ENCODE measurements around the gene IQSEC1.

IQSEC1 gene

DNA sequence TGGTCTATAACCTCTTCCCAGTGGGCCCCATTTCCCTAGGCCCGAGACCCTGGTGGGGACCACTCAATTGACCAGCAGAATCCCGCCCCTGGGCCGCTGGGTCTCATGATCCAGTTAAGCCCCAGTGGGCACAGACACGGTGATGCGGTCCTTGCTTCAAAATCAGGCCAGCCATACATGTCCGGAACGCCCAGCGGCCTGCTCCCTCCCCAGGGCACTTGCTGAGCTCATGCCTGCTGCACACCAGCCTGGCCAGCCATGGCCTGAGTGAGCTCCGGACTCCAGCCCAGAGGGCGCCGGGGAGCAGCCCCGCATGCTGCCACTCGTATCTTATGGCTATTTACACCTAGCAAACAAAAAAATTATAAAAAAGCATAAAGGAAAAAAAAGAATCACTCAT is 34.4 kb upstream of the IQSEC1 start:
- FAIRE-seq: no peak
- DNase-seq (ENCODE audit: low spot score): no peak

- no peak for FAIRE-seq
- DNase-seq (ENCODE audit: low spot score): no peak
These were observed 33.2 kb upstream of the IQSEC1 start for GRCh38 chr3:13106308-13107001.

DNA sequence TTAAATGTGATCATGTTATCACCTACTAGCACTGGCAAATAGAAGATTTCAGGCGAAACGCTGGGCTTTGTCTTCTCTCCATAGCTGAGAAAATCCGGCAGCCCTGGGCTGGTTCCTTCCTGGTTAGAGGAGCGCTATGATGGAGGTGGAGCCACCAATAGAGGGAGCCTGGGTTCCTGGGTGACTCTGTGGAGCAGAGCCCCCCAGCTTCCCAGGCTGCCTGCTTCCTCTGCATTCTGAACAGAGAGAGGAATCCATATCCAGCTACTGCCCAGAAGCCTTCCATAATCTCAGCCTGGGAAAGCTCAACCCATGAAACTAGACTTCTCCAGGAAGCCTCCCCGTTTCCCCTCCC is 32.6 kb upstream of the IQSEC1 start:
- DNase-seq (ENCODE audit: low spot score) (no peak), FAIRE-seq (no peak)

- no peak for FAIRE-seq
- DNase-seq (ENCODE audit: low spot score): no peak
These were observed 32.1 kb upstream of the IQSEC1 start for GRCh38 chr3:13105181-13105895.

- DNase-seq (ENCODE audit: low spot score) (no peak), FAIRE-seq (no peak)
These were observed 31.3 kb upstream of the IQSEC1 start for GRCh38 chr3:13104511-13104910.

GRCh38 chr3:13103416-13104058 is 30.3 kb upstream of the IQSEC1 start:
- FAIRE-seq (peak; percentile 56), DNase-seq (ENCODE audit: low spot score) (no peak)

DNA sequence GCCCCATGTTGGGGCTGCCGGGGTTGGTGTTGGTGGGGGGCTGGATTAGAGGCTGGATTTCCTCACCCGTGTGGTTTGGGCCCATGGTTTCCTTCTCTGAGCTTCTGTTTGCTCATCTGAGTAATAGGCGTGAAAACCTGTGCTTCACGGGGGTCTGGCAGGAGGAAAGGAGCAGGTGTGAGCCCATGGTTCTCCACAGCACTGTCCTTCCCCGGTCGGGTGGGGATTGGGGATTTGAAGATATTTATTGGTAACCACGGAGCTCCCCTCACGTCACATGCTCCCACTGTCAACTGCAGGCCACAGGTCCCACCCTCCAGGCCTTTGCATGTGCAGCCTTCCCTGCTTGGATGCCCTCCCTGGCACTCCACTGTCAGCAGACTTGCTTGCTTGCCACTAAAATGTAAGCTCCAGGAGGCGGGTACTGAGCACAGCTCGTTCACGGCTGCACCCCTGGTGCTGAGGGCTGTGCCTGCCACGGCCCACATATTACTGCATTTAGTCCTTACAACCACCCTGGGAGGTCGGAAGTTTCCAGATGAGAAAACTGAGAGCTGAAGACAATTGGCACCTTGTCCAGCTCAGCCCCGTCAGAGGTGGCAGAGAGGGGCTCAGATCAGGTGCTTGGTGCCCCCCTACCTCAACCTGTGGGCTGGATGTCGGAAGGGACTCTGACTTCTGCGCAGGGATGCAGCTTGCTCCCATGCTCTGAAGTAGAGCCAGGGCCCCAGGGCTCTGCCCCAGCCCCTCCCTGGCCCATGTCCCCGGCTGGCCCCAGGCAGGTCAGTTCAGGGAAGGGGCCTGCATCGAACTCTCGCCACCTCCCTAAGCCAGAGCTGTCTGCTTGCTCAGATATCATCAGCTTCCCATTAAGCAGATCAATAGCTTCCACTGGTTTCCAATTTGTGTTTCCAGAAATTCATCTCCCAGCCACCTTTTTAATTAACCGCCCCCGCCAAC is 29.4 kb upstream of the IQSEC1 start:
- no peak for DNase-seq (ENCODE audit: low spot score)
- FAIRE-seq: no peak

DNA sequence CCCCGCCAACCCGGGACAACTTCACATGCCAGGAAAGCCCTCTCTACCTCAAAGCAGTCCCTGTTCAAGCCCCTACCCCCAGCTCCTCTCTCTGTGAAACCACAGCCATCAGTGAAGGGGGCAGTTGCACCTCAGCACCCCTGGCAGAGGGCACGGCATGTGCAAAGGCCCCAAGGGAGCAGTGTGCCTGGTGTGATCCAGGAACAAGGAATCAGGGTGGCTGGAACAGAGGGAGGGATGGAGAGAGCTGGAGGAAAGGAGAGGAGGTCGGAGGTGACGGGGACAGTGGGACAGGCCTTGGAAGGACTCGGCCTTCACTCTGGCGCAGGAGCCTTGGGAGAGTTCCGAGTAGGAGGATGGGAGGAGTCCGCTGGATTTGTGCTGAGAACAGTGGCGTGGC is 26.5 kb upstream of the IQSEC1 start:
- FAIRE-seq (no peak), DNase-seq (ENCODE audit: low spot score) (no peak)

DNA sequence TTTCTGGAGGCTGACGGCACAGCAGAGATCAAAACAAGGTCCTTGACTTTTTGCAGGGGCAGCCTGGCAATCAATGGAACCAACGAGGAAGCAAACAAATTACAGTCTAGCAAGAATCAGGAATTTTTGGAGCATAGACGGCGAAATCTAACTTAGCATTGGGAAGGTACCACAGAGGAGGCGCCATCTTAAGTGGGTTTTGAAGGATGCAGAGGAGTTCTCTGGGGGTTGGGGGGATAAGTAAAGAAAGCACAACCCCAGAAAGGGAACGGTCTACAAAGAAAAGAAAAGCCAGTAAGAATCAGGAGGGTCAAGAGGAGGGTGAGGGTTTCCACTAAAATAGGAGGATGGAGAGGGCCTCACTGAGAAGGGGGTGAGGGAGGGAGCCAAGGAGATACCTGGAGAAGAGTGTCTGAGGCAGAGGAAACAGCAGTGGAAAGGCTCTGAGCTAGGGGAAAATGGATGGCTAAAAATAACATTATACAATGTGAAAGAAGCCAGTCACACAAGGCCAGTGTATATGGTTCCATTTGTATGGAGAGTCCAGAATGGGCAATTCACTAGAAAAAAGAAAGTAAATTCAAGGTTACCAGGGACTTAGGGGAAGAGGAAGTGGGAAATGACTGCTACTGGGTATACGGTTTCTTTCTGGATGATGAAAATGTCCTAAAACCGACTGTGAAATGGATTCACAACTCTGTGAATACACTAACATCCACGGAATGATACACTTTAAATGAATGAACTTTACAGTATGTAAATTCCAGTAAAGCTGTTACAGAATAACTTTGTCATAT is 25.2 kb upstream of the IQSEC1 start:
- FAIRE-seq: no peak
- DNase-seq (ENCODE audit: low spot score): no peak

- DNase-seq (ENCODE audit: low spot score) (no peak), FAIRE-seq (no peak)
These were observed 23.1 kb upstream of the IQSEC1 start for GRCh38 chr3:13096356-13096755.

DNA sequence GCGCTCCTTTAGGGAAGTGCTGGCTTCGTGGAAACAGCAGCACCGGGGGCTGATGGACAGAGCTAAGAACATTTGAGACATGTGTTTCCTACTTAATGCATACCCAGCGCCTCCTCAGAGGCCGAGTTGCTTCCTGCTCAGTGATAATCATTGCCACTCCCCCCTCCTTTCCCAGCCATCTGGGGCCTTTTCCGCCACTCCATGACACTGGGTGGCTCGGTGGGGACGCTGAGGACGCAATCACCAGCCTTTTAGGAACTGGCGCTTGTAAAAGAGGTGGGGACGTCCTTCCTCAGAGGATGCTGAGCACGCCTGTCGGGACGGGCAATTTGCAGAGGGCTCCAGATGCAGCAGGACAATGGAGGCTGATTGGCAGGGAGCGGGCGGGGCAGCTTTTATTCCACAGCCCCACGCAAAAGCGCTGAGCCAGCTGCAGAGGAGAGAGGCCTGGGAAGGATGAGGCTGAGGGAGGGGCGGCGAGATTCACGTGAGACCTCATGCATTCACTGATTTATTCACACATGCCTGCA is 22.2 kb upstream of the IQSEC1 start:
- DNase-seq (ENCODE audit: low spot score): no peak
- FAIRE-seq: no peak

DNA sequence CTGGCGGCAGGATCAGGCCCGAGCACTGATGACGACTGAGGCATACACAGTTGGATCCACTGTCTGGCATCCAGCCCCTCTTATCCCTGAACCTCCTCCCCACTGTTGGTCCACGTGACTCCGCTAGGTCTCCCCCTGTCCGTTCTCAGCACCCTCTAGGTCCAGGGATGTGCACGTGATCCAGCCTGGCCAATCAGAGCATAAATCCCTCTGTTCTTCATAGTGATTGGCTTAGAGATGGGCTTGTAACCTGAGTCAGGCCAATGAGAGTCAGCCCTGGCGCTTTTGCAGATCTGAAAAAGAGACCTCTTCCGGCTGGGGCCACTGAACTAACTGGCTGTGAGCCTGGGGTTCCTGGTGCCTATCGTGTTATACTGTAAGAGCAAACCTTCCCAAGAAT is 20.5 kb upstream of the IQSEC1 start:
- FAIRE-seq: no peak
- no peak for DNase-seq (ENCODE audit: low spot score)

DNA sequence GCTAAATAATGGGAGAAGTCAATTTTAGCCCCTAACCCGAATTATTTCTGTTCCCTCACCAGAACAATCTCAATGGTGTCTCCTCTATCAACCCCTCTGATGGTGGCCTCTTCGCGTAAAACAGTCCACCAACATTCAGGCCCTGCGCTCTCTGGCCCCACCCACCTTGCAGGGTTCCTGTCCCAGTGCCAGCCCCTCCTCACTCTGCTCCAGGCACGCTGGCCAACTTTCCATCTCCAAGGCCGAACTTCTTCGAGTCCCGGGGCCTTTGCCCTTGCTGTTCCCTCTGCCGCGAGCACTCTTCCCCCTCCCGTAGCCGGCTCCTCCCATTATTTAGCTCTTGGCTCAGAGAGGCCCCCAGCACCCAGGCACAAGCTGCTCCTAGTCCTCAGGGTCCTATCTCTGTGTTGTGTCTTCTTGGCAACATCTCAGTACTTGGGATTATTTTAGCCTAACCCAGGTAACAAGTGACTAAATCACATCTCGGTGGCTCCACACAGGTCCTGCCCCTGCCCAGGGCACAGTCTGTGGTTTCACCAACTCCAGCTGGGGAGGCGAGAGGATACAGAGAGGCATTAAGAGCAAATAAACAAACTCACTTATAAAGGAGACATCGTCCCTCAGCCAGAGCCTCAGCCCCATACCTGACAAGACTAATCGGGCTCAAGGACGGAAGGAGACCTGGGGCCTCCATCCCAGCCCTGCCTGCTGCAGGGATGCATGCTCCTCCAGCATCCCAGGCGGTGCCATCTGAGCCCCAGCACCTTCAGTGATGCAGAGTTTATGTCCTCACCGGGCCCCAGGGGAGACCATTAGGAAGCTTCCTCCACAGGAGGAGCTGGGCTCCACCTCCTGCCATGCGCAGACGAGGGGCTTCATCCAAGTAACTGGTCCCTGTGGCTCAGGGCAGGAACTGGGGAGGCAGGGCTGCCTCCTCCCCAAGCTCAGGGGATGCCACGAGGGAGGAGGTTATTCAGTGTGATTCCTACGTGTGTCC is 19.7 kb upstream of the IQSEC1 start:
- FAIRE-seq: no peak
- no peak for DNase-seq (ENCODE audit: low spot score)

DNA sequence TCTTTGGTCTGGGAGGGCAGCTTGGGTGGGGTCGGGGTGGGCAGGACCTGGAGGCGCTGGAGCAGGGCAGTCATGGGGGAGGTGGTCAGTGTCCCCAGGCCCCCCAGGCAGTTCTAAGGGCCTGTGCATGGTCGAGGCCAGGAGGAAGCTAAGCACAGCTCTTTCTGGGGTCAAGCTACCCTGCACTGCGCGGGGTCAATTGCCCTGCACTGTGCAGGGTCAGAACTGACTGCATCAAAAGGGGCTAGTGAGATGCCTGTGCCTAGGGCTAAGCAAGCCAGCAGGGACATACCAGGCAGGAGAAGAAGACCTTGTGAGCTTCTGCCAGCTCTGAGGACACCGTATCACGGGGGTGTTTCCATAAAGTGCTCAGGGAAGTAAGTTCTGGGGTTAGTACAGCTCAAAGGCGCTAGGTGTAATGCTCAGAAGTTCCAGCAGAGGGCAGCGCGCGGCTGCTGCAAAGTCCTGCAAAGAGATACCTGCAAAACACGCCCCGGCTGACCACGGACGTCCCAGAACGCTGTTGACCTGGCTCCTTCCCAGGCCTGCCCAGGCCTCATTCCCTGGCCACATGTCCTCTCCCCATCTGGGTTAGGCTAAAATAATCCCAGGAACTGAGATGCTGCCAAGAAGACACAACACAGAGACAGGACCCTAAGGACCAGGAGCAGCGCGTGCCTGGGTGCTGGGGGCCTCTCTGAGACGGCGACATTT is 18.8 kb upstream of the IQSEC1 start:
- FAIRE-seq (peak; percentile 35), DNase-seq (ENCODE audit: low spot score) (peak; percentile 81)

GRCh38 chr3:13088028-13089006 is 15.1 kb upstream of the IQSEC1 start:
- DNase-seq (ENCODE audit: low spot score) (no peak), FAIRE-seq (no peak)

DNA sequence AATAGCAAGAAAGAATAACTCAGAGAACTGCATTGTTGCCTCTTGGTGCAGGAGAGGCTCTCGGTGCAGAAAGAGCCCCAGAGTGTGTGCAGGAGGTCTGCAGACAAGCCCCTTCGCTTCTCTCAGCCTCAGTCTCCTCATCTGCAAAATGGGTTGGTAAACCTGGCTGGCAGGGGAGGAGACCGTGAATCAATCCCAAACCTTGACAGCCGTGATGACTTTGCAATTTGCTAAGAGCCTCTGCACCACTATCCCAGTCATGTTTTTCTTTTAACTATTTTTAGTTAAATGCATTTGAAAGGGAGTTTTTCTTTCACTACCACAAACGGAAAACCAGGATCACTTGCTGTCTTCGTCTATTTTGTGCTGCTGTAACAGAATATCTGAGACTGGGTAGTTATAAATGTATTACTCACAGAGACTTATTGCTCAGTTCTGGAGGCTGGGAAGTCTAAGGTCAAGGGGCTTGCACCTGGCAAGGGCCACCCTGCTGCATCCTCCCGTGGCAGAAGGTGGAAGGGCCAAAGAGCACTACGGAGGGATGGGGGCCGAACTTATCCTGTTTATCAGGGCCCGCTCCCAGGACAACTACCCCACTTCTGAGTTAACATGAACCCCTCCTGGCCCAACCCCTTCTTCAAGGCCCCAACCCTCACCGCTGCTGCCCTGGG is 14.2 kb upstream of the IQSEC1 start:
- DNase-seq (ENCODE audit: low spot score) (no peak), FAIRE-seq (no peak)

DNA sequence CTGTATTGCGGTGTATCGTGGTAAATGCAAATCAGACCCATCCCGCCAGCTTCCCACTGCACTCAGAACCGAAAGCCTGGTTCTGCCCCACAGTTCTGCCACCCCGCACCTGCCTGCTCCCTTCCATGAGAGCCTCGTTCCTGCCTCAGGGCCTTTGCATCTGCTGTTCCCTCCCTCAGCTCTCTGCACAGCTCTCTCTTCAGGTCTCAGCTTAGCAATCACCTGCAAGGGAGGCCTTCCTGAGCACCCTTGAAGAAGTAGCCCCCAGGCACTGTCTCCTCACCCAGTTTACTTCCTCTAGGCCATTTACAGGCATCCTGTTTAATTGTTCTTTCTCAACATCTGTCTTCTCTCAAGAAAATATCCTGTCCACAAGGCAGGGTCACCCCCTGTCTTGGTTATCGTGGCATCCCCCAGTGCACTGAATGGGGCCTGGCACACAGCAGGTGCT is 13.3 kb upstream of the IQSEC1 start:
- DNase-seq (ENCODE audit: low spot score): no peak
- FAIRE-seq: no peak

Measured in urothelium cell line (cell line).